SK-N-SH (cell line): ENCODE results near the gene TMEM198. TPM values are rescaled to one million over a fixed set of nuclear protein-coding genes. Genes with fewer than 3 reads are reported as not detected.

Source experiments
- CTCF ChIA-PET: fragments of 300-600, 350-600 bp; formaldehyde crosslinking; extraction: SDS; loops from one replicate; lab custom pipeline; 2021; lab: Yijun Ruan, JAX
- POLR2A ChIA-PET: fragments of 350-600 bp; sonication (Branson Sonifier 250); formaldehyde crosslinking; extraction: SDS; loops from one replicate; lab custom pipeline; 2020; ENCODE audit warnings: antibody characterized with exemption, inconsistent platforms; lab: Yijun Ruan, JAX
- DNase-seq: peaks from one replicate; pipeline ENCODE4 v3.0.0; 2012
- H2AFZ ChIP-seq: fragments of 200-600 bp; sonication (generic); 2 replicates; pipeline ENCODE4 v1.8.1; 2016; ENCODE audit warnings: antibody characterized with exemption, mild to moderate bottlenecking, low read depth
- H3F3A ChIP-seq: fragments of 200-600 bp; sonication (generic); replicated peaks from 2 replicates; pipeline ENCODE3; 2016; ENCODE audit warnings: antibody characterized with exemption, mild to moderate bottlenecking; ENCODE audit not compliant: insufficient read depth
- H3K27ac ChIP-seq, 2 experiments: fragments of 200-500 bp in 1 of 2; fragments of 200-600 bp in 1 of 2; sonication (Bioruptor generic) in 1 of 2; sonication (generic), shearing (Covaris generic) in 1 of 2; 2 replicates each; pipeline versions ENCODE4 v1.5.1 to v1.6.1; 2014 to 2016; ENCODE audit warnings: low read depth in 2 of 2, inconsistent platforms in 1 of 2, low read length in 1 of 2, mild to moderate bottlenecking in 1 of 2, mixed read lengths in 1 of 2
- H3K27me3 ChIP-seq: fragments of 200-600 bp; sonication (generic), shearing (Covaris generic); 2 replicates; pipeline ENCODE4 v1.6.1; 2016; ENCODE audit warnings: mixed run types; ENCODE audit not compliant: insufficient read depth
- H3K36me3 ChIP-seq, 2 experiments: fragments of 200-500 bp in 1 of 2; fragments of 200-600 bp in 1 of 2; sonication (Bioruptor generic) in 1 of 2; sonication (generic) in 1 of 2; replicated peaks in 1 of 2; 2 replicates each; pipeline versions ENCODE3 to v1.5.1; 2014 to 2016; ENCODE audit warnings: low read length in 1 of 2, mild to moderate bottlenecking in 1 of 2; ENCODE audit not compliant: insufficient read depth in 2 of 2, control insufficient read depth in 1 of 2
- H3K4me1 ChIP-seq, 2 experiments: fragments of 200-500 bp in 1 of 2; fragments of 200-600 bp in 1 of 2; sonication (Bioruptor generic) in 1 of 2; sonication (generic), shearing (Covaris generic) in 1 of 2; 2 replicates each; pipeline versions ENCODE4 v1.5.1 to v1.6.1; 2014 to 2016; ENCODE audit warnings: low read depth in 1 of 2, low read length in 1 of 2, mixed run types in 1 of 2; ENCODE audit not compliant: insufficient read depth in 2 of 2, control insufficient read depth in 1 of 2
- H3K4me2 ChIP-seq: fragments of 200-600 bp; sonication (generic), shearing (Covaris generic); 2 replicates; pipeline ENCODE4 v1.6.1; 2017; ENCODE audit warnings: mixed run types
- H3K4me3 ChIP-seq, 2 experiments: fragments of 200-500 bp in 1 of 2; fragments of 200-600 bp in 1 of 2; sonication (Bioruptor generic) in 1 of 2; sonication (generic), shearing (Covaris generic) in 1 of 2; 2 replicates each; pipeline versions ENCODE4 v1.5.1 to v1.8.1; 2014 to 2016; ENCODE audit warnings: low read depth in 2 of 2, inconsistent platforms in 1 of 2, low read length in 1 of 2, mild to moderate bottlenecking in 1 of 2, mixed read lengths in 1 of 2, moderate library complexity in 1 of 2
- H3K79me2 ChIP-seq: fragments of 200-600 bp; sonication (generic); 2 replicates; pipeline ENCODE4 v1.8.1; 2017; ENCODE audit warnings: mild to moderate bottlenecking; ENCODE audit not compliant: insufficient read depth
- H3K9ac ChIP-seq: fragments of 200-600 bp; sonication (generic); 2 replicates; pipeline ENCODE4 v1.6.1; 2017; ENCODE audit warnings: mixed run types
- H3K9me2 ChIP-seq: fragments of 200-600 bp; sonication (generic); 2 replicates; pipeline ENCODE4 v1.6.1; 2017; ENCODE audit warnings: mixed run types
- H3K9me3 ChIP-seq: fragments of 200-600 bp; sonication (generic); 2 replicates; pipeline ENCODE4 v1.6.1; 2017; ENCODE audit warnings: mixed run types, mild to moderate bottlenecking, moderate library complexity
- H4K20me1 ChIP-seq: fragments of 200-600 bp; sonication (generic); 2 replicates; pipeline ENCODE4 v1.6.1; 2017; ENCODE audit warnings: mild to moderate bottlenecking, mixed run types; ENCODE audit not compliant: insufficient read depth
- CTCF ChIP-seq: fragments of 200-600 bp; sonication (generic); IDR thresholded peaks from 2 replicates; pipeline ENCODE4 v1.6.1; 2017; ENCODE audit warnings: antibody characterized with exemption, mild to moderate bottlenecking, moderate library complexity
- EP300 ChIP-seq, 2 experiments: IDR thresholded peaks; 2 replicates each; pipeline versions ENCODE4 v1.4.0 to v1.6.1; 2012; ENCODE audit warnings: borderline replicate concordance in 1 of 2, low read depth in 1 of 2, low read length in 1 of 2
- FOSL2 ChIP-seq: IDR thresholded peaks from 2 replicates; pipeline ENCODE4 v1.4.0; 2012; ENCODE audit warnings: low read depth, mild to moderate bottlenecking, moderate library complexity, borderline replicate concordance
- FOXJ3 ChIP-seq: sonication (generic); formaldehyde crosslinking; IDR thresholded peaks from 2 replicates; pipeline ENCODE4 v1.5.1; 2020; ENCODE audit warnings: mild to moderate bottlenecking, missing genetic modification reagents
- FOXM1 ChIP-seq: IDR thresholded peaks from 2 replicates; pipeline ENCODE4 v1.4.0; 2012; ENCODE audit warnings: low read depth, mild to moderate bottlenecking
- GABPA ChIP-seq: IDR thresholded peaks from 2 replicates; pipeline ENCODE4 v1.4.0; 2012; ENCODE audit warnings: low read depth, mild to moderate bottlenecking
- MEF2A ChIP-seq: IDR thresholded peaks from 2 replicates; pipeline ENCODE4 v1.4.0; 2012; ENCODE audit warnings: low read depth, borderline replicate concordance
- MXI1 ChIP-seq: IDR thresholded peaks from 2 replicates; pipeline ENCODE4 v1.6.1; 2012; ENCODE audit warnings: mild to moderate bottlenecking, low read depth, low read length, improper control_type of control experiment
- POLR2AphosphoS5 ChIP-seq: IDR thresholded peaks from 2 replicates; pipeline ENCODE4 v1.6.1; 2012; ENCODE audit warnings: low read depth, low read length
- RAD21 ChIP-seq: IDR thresholded peaks from 2 replicates; pipeline ENCODE4 v1.6.1; 2012; ENCODE audit warnings: mild to moderate bottlenecking, low read length
- RCOR1 ChIP-seq: fragments of 150-350 bp; IDR thresholded peaks from 2 replicates; pipeline ENCODE4 v1.6.1; 2017; ENCODE audit warnings: antibody characterized with exemption, low read length
- RFX5 ChIP-seq: IDR thresholded peaks from 2 replicates; pipeline ENCODE4 v1.6.1; 2012; ENCODE audit warnings: mild to moderate bottlenecking, improper control_type of control experiment, low read length
- RXRA ChIP-seq: IDR thresholded peaks from 2 replicates; pipeline ENCODE4 v1.4.0; 2012; ENCODE audit warnings: low read depth, mild to moderate bottlenecking, borderline replicate concordance
- YY1 ChIP-seq: IDR thresholded peaks from 2 replicates; pipeline ENCODE4 v1.4.0; 2012; ENCODE audit warnings: low read depth, mild to moderate bottlenecking
- ZBTB33 ChIP-seq: IDR thresholded peaks from 2 replicates; pipeline ENCODE4 v1.4.0; 2012; ENCODE audit warnings: low read depth, borderline replicate concordance
- WGBS: methylation state at CpG from one replicate; pipeline ENCODE4 v1.1.6; 2017; ENCODE audit warnings: low lambda C conversion rate; 5-methylcytosine and 5-hydroxymethylcytosine counted together
- polyA plus RNA-seq, 3 experiments: library from polyadenylated mRNA; depleted of rRNA; stranded (reverse); fragments of >200 nt; gene quantifications; 2 replicates each; pipeline ENCODE4 v1.2.3, GENCODE V29; 2012
- TF ChIP-seq, protein P1 (sequence below): fragments of 150-350 bp; IDR thresholded peaks from 2 replicates; pipeline ENCODE4 v1.6.1; 2017; ENCODE audit warnings: antibody characterized with exemption, low read length, low read depth, borderline replicate concordance
- TF ChIP-seq, protein P2 (sequence below): IDR thresholded peaks from 2 replicates; pipeline ENCODE4 v1.4.0; 2012; ENCODE audit warnings: low read depth
- TF ChIP-seq, protein P3 (sequence below): IDR thresholded peaks from 2 replicates; pipeline ENCODE4 v1.4.0; 2012; ENCODE audit warnings: low read depth, borderline replicate concordance

TMEM198 gene
- polyA plus RNA-seq, 1 of the 3 experiments (the other 2 are of a cell fraction) = 4.7 TPM

DNA sequence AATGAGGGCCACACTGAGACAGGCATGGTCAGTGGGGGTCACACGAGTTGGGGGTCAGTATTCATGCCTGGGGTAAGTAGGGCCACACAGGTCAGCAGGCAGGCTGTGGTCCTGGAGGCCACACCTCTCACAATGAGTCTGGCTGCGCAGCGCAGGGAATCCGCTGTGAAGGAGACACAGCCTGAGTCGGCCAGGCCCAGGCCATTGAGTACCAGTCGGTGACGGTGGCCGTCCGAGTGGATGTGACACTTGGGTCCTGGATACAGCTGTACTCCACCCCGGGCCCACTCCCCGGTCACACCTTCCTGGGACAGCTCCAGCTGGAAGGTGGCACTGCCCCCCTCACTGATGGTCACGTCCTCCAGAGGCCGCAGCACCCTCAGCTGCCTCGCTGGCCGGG lies 10.5 kb downstream of the TMEM198 start:
- POLR2A ChIA-PET = no interaction called here
- CTCF ChIA-PET = interaction anchor here (0.9 to 3.9 kb wide), 6 partner anchors 12 to 88 kb away, joined by 3 to 19 read pairs (median 4); no protein-coding TSS in a partner anchor
- H3K4me3 ChIP-seq = no peak overlapping the region

More for the DNA sequence above, 10.5 kb downstream of the TMEM198 start:
- TF ChIP-seq, protein P1, sequence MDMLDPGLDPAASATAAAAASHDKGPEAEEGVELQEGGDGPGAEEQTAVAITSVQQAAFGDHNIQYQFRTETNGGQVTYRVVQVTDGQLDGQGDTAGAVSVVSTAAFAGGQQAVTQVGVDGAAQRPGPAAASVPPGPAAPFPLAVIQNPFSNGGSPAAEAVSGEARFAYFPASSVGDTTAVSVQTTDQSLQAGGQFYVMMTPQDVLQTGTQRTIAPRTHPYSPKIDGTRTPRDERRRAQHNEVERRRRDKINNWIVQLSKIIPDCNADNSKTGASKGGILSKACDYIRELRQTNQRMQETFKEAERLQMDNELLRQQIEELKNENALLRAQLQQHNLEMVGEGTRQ = no peak
- TF ChIP-seq FOSL2 (no peak), RFX5 (no peak), RCOR1 (no peak), EP300 (IDR thresholded peaks at IDR 0.05; ENCODE audit: borderline replicate concordance in 1 of 2, low read depth in 1 of 2, low read length in 1 of 2) (no peak), MEF2A (no peak), MXI1 (no peak), FOXM1 (no peak), ZBTB33 (no peak), GABPA (no peak), FOXJ3 (CRISPR knock-in tag) (no peak), YY1 (no peak), RAD21 (no peak), CTCF (no peak), POLR2AphosphoS5 (no peak), RXRA (no peak)
- TF ChIP-seq, protein P2, sequence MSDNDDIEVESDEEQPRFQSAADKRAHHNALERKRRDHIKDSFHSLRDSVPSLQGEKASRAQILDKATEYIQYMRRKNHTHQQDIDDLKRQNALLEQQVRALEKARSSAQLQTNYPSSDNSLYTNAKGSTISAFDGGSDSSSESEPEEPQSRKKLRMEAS = no peak
- TF ChIP-seq, protein P3, sequence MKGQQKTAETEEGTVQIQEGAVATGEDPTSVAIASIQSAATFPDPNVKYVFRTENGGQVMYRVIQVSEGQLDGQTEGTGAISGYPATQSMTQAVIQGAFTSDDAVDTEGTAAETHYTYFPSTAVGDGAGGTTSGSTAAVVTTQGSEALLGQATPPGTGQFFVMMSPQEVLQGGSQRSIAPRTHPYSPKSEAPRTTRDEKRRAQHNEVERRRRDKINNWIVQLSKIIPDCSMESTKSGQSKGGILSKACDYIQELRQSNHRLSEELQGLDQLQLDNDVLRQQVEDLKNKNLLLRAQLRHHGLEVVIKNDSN = no peak
- TF ChIP-seq, all 33 proteins: peak for 0
- no peaks in the 10 kb centered on the region for H3F3A ChIP-seq
- H3K9ac ChIP-seq = no peak overlapping the region
- no peak overlapping the region for H2AFZ ChIP-seq
- WGBS = 84% methylated on average over 5 of the region's 15 CpGs
- H3K27ac ChIP-seq = no peak overlapping the region
- H3K4me2 ChIP-seq = no peak overlapping the region
- H3K27me3 ChIP-seq = no peaks in the 10 kb centered on the region
- H3K9me3 ChIP-seq = no peaks in the 10 kb centered on the region
- H3K79me2 ChIP-seq = no peaks in the 10 kb centered on the region
- DNase-seq = no peak
- H3K36me3 ChIP-seq = no peaks in the 10 kb centered on the region
- no peaks in the 10 kb centered on the region for H4K20me1 ChIP-seq
- peaks cover 0 to 22% of the 10 kb centered on the region in 2 experiments; a peak in 1 of 4 replicates for H3K4me1 ChIP-seq
- no peaks in the 10 kb centered on the region for H3K9me2 ChIP-seq
